ENCODE data around the gene COASY.

Gene COASY

GRCh38 chr17:42612013-42612412 is 50.1 kb downstream of the COASY start:
- Histone ChIP-seq H3K27me3 (replicated peaks; ENCODE audit: insufficient read depth, low read length) (no peaks in the 10 kb centered on the region), H2AFZ (ENCODE audit: low read length) (no peak overlapping the region), H3K9me3 (replicated peaks; ENCODE audit: insufficient read depth, low read length) (no peaks in the 10 kb centered on the region), H3K79me2 (ENCODE audit: low read length) (peaks cover 75% of the 10 kb centered on the region), H3K27ac (ENCODE audit: low read length) (no peak overlapping the region), H3K9me2 (replicated peaks; ENCODE audit: insufficient read depth, low read length) (no peaks in the 10 kb centered on the region), H3K4me2 (ENCODE audit: low read depth, low read length) (no peak overlapping the region), H3K4me1 (ENCODE audit: low read length) (peaks cover 3% of the 10 kb centered on the region; the same call in 1 of the 2 replicates), H3K4me3 (ENCODE audit: low read length) (no peak overlapping the region), H4K20me1 (ENCODE audit: insufficient read depth, low read length) (no peaks in the 10 kb centered on the region), H3K36me3 (replicated peaks; ENCODE audit: insufficient read depth, low read length) (peaks cover 4% of the 10 kb centered on the region; the same call in 1 of the 2 replicates), H3F3A (ENCODE audit: insufficient read depth, low read length) (peaks cover 16% of the 10 kb centered on the region), H3K9ac (ENCODE audit: low read length) (no peak overlapping the region)
- TF ChIP-seq CTCF (IDR thresholded peaks at IDR 0.05; ENCODE audit: low read length) (no peak), EZH2phosphoT487 (IDR thresholded peaks at IDR 0.05; ENCODE audit: low read length) (no peak), EZH2 (optimal IDR thresholded peaks at IDR 0.05; ENCODE audit: low read depth, low read length) (no peak)
- no peak for DNase-seq

GRCh38 chr17:42613699-42614295 is 51.8 kb downstream of the COASY start:
- Histone ChIP-seq H3K4me1 (ENCODE audit: low read length) (peaks cover 14% of the 10 kb centered on the region), H3K9ac (ENCODE audit: low read length) (no peak overlapping the region), H3K9me3 (replicated peaks; ENCODE audit: insufficient read depth, low read length) (no peaks in the 10 kb centered on the region), H3K79me2 (ENCODE audit: low read length) (peaks cover 57% of the 10 kb centered on the region), H3F3A (ENCODE audit: insufficient read depth, low read length) (peaks cover 28% of the 10 kb centered on the region), H3K36me3 (replicated peaks; ENCODE audit: insufficient read depth, low read length) (peaks cover 4% of the 10 kb centered on the region; the same call in 1 of the 2 replicates), H4K20me1 (ENCODE audit: insufficient read depth, low read length) (no peaks in the 10 kb centered on the region), H2AFZ (ENCODE audit: low read length) (no peak overlapping the region), H3K27me3 (replicated peaks; ENCODE audit: insufficient read depth, low read length) (no peaks in the 10 kb centered on the region), H3K4me2 (ENCODE audit: low read depth, low read length) (no peak overlapping the region), H3K9me2 (replicated peaks; ENCODE audit: insufficient read depth, low read length) (no peaks in the 10 kb centered on the region), H3K4me3 (ENCODE audit: low read length) (no peak overlapping the region), H3K27ac (ENCODE audit: low read length) (no peak overlapping the region)
- TF ChIP-seq EZH2 (optimal IDR thresholded peaks at IDR 0.05; ENCODE audit: low read depth, low read length) (no peak), CTCF (IDR thresholded peaks at IDR 0.05; ENCODE audit: low read length) (no peak), EZH2phosphoT487 (IDR thresholded peaks at IDR 0.05; ENCODE audit: low read length) (no peak)
- no peak for DNase-seq
